HepG2 (cell line): ENCODE results near the gene ZNF132. TPM values are rescaled to one million over a fixed set of nuclear protein-coding genes. Genes with fewer than 3 reads are reported as not detected.

Experiments used
- GMEB2 ChIP-seq: IDR thresholded peaks from 2 replicates; pipeline ENCODE4 v1.6.1; 2016; ENCODE audit warnings: missing biosample characterization, missing genetic modification reagents, low read depth
- GPN1 ChIP-seq: sonication (generic); formaldehyde crosslinking; IDR thresholded peaks from 2 replicates; pipeline ENCODE4 v1.5.1; 2020; ENCODE audit warnings: missing genetic modification reagents, borderline replicate concordance
- HBP1 ChIP-seq: IDR thresholded peaks from 2 replicates; pipeline ENCODE4 v1.6.1; 2016; ENCODE audit warnings: low read depth, control low read depth
- HNF4A ChIP-seq: sonication (generic); formaldehyde crosslinking; IDR thresholded peaks from 2 replicates; pipeline ENCODE4 v1.4.0; 2020; ENCODE audit warnings: missing genetic modification reagents
- MAFG ChIP-seq: sonication (generic); formaldehyde crosslinking; IDR thresholded peaks from 2 replicates; pipeline ENCODE4 v1.5.1; 2020; ENCODE audit warnings: mild to moderate bottlenecking, missing genetic modification reagents
- MED13 ChIP-seq: sonication (generic); formaldehyde crosslinking; IDR thresholded peaks from 2 replicates; pipeline ENCODE4 v1.5.0; 2020; ENCODE audit warnings: missing genetic modification reagents
- MIER3 ChIP-seq: IDR thresholded peaks from 2 replicates; pipeline ENCODE4 v1.6.1; 2016; ENCODE audit warnings: missing compliant biosample characterization, borderline replicate concordance
- MNT ChIP-seq: fragments of 450-650 bp; IDR thresholded peaks from 2 replicates; pipeline ENCODE4 v1.6.1; 2016
- NFATC3 ChIP-seq: sonication (generic); formaldehyde crosslinking; IDR thresholded peaks from 2 replicates; pipeline ENCODE4 v1.5.1; 2020; ENCODE audit warnings: mild to moderate bottlenecking, missing genetic modification reagents
- PREB ChIP-seq: sonication (generic); formaldehyde crosslinking; IDR thresholded peaks from 2 replicates; pipeline ENCODE4 v1.4.0; 2020; ENCODE audit warnings: missing genetic modification reagents
- SP4 ChIP-seq: sonication (generic); formaldehyde crosslinking; IDR thresholded peaks from 2 replicates; pipeline ENCODE4 v1.8.1; 2023; ENCODE audit warnings: mild to moderate bottlenecking, missing genetic modification reagents
- ZBTB7B ChIP-seq: sonication (generic); formaldehyde crosslinking; IDR thresholded peaks from 2 replicates; pipeline ENCODE4 v1.4.0; 2020; ENCODE audit warnings: missing genetic modification reagents
- ZNF207 ChIP-seq: fragments of 450-650 bp; IDR thresholded peaks from 2 replicates; pipeline ENCODE4 v1.6.1; 2016; ENCODE audit warnings: antibody characterized with exemption, borderline replicate concordance
- ZNF24 ChIP-seq: fragments of 450-650 bp; IDR thresholded peaks from 2 replicates; pipeline ENCODE4 v1.6.1; 2017; ENCODE audit warnings: antibody characterized with exemption, mild to moderate bottlenecking
- ZNF281 ChIP-seq: sonication (generic); formaldehyde crosslinking; IDR thresholded peaks from 2 replicates; pipeline ENCODE4 v1.4.0; 2020; ENCODE audit warnings: missing genetic modification reagents, borderline replicate concordance
- ZNF282 ChIP-seq: fragments of 450-650 bp; IDR thresholded peaks from 2 replicates; pipeline ENCODE4 v1.6.1; 2018; ENCODE audit not compliant: partially characterized antibody
- ZNF451 ChIP-seq: sonication (generic); formaldehyde crosslinking; IDR thresholded peaks from 2 replicates; pipeline ENCODE4 v1.5.0; 2020; ENCODE audit warnings: mild to moderate bottlenecking, missing genetic modification reagents
- ZNF484 ChIP-seq: sonication (generic); formaldehyde crosslinking; IDR thresholded peaks from 2 replicates; pipeline ENCODE4 v1.5.1; 2020; ENCODE audit warnings: mild to moderate bottlenecking, low read depth, missing genetic modification reagents, borderline replicate concordance
- ZNF770 ChIP-seq: sonication (generic); formaldehyde crosslinking; IDR thresholded peaks from 2 replicates; pipeline ENCODE4 v1.5.0; 2020; ENCODE audit warnings: mild to moderate bottlenecking, missing genetic modification reagents
- polyA plus RNA-seq, 8 experiments: library from polyadenylated mRNA; depleted of rRNA in 3 of 8; stranded (reverse) in 7 of 8; unstranded in 1 of 8; fragments of >200 nt; fragmentation: Illumina TruSeq in 4 of 8; extraction: Trizol in 4 of 8; gene quantifications; 2 replicates each; pipeline versions ENCODE4 v1.2.1 to v1.2.3, GENCODE V29; 2011 to 2016; ENCODE audit warnings: low read depth in 4 of 8, missing spikeins in 1 of 8, mixed read lengths in 1 of 8; ENCODE audit not compliant: insufficient read depth in 1 of 8
- total RNA-seq, 5 experiments: library from RNA; depleted of rRNA; stranded (reverse); fragments of >200 nt; fragmentation: Illumina TruSeq; extraction: Trizol; gene quantifications; 2 replicates each; pipeline ENCODE4 v1.2.3, GENCODE V29; 2016; ENCODE audit warnings: low read depth in 1 of 5

ZNF132 gene
- total and polyA plus RNA-seq, 2 of the 13 experiments (the other 11 are each of a cell fraction or from before 2014, with no cell fraction given) = not detected

- no peak for TF ChIP-seq NFATC3 (CRISPR knock-in tag)
- TF ChIP-seq ZNF484 (CRISPR knock-in tag) = no peak
- no peak; the same call in 1 of the 2 replicates for TF ChIP-seq ZNF451
- TF ChIP-seq ZNF282 = no peak
- TF ChIP-seq ZBTB7B (CRISPR knock-in tag) = peak; percentile 71
- TF ChIP-seq MNT = peak; percentile 89
- TF ChIP-seq ZNF24 = no peak
- no peak for TF ChIP-seq MED13
- no peak for TF ChIP-seq HNF4A (CRISPR knock-in tag)
- TF ChIP-seq ZNF207 = no peak
- no peak for TF ChIP-seq MAFG (CRISPR knock-in tag)
- peak; percentile 68 for TF ChIP-seq MIER3 (CRISPR knock-in tag)
- peak; percentile 76 for TF ChIP-seq GMEB2
- TF ChIP-seq PREB (CRISPR knock-in tag) = no peak
- no peak for TF ChIP-seq ZNF281 (CRISPR knock-in tag)
- peak; percentile 86 for TF ChIP-seq SP4 (CRISPR knock-in tag)
- TF ChIP-seq GPN1 (CRISPR knock-in tag) = no peak
- no peak for TF ChIP-seq HBP1 (CRISPR knock-in tag)
- peak; percentile 36 for TF ChIP-seq ZNF770
These were observed 27.0 kb upstream of the ZNF132 start, which contains the start of gene ZNF324 (continued) for GRCh38 chr19:58466760-58467589.
